Trophoblast cell (in vitro differentiated cells and primary cell): ENCODE measurements around the gene C16orf92.
A peak's percentile ranks its signal among the peaks of the same experiment; 100 is the strongest.

Experiments used
- DNase-seq, 2 donors: peaks; one replicate each; pipeline ENCODE4 v3.0.0-alpha.2; 2016
- H2AFZ ChIP-seq: 2 replicates; pipeline ENCODE4 v1.6.1; 2013; ENCODE audit warnings: low read length, moderate library complexity, mild to moderate bottlenecking; ENCODE audit not compliant: insufficient read depth, poor library complexity
- H2AK5ac ChIP-seq: 2 replicates; pipeline ENCODE4 v1.6.1; 2013; ENCODE audit warnings: mild to moderate bottlenecking, low read length
- H2BK120ac ChIP-seq: 2 replicates; pipeline ENCODE4 v1.6.1; 2013; ENCODE audit warnings: low read length, mild to moderate bottlenecking, moderate library complexity; ENCODE audit not compliant: insufficient read depth, poor library complexity
- H2BK12ac ChIP-seq: 2 replicates; pipeline ENCODE4 v1.6.1; 2013; ENCODE audit warnings: mild to moderate bottlenecking, low read length, moderate library complexity
- H2BK5ac ChIP-seq: 2 replicates; pipeline ENCODE4 v1.6.1; 2013; ENCODE audit warnings: low read length, low read depth, moderate library complexity, mild to moderate bottlenecking; ENCODE audit not compliant: poor library complexity
- H3K14ac ChIP-seq: 2 replicates; pipeline ENCODE4 v1.6.1; 2013; ENCODE audit warnings: mild to moderate bottlenecking, low read length
- H3K18ac ChIP-seq: 2 replicates; pipeline ENCODE4 v1.6.1; 2013; ENCODE audit warnings: mild to moderate bottlenecking, low read length
- H3K23ac ChIP-seq: 2 replicates; pipeline ENCODE4 v1.6.1; 2013; ENCODE audit warnings: low read length
- H3K27ac ChIP-seq: 2 replicates; pipeline ENCODE4 v1.5.1; 2013; ENCODE audit warnings: low read depth, mild to moderate bottlenecking, inconsistent platforms, low read length, moderate library complexity
- H3K27me3 ChIP-seq: 2 replicates; pipeline ENCODE4 v1.6.1; 2013; ENCODE audit warnings: inconsistent platforms, mild to moderate bottlenecking, low read length, moderate library complexity; ENCODE audit not compliant: insufficient read depth
- H3K36me3 ChIP-seq, 2 experiments: 1 replicate in 1 of 2; 2 replicates in 1 of 2; pipeline ENCODE4 v1.6.1; 2013; ENCODE audit warnings: low read length in 2 of 2, mild to moderate bottlenecking in 2 of 2, moderate library complexity in 1 of 2; ENCODE audit not compliant: insufficient read depth in 2 of 2, control insufficient read depth in 1 of 2
- H3K4ac ChIP-seq: 2 replicates; pipeline ENCODE4 v1.6.1; 2013; ENCODE audit warnings: low read depth, mild to moderate bottlenecking, low read length, moderate library complexity
- H3K4me1 ChIP-seq, 2 experiments: 1 replicate in 1 of 2; 2 replicates in 1 of 2; pipeline ENCODE4 v1.6.1; 2013; ENCODE audit warnings: low read length in 2 of 2, mild to moderate bottlenecking in 2 of 2, moderate library complexity in 1 of 2; ENCODE audit not compliant: insufficient read depth in 2 of 2, control insufficient read depth in 1 of 2
- H3K4me2 ChIP-seq: 2 replicates; pipeline ENCODE4 v1.6.1; 2013; ENCODE audit warnings: inconsistent platforms, mild to moderate bottlenecking, low read length, moderate library complexity
- H3K4me3 ChIP-seq: 2 replicates; pipeline ENCODE4 v1.5.1; 2013; ENCODE audit warnings: mild to moderate bottlenecking, low read depth, low read length, inconsistent platforms
- H3K79me1 ChIP-seq: one replicate; pipeline ENCODE4 v1.6.1; 2013; ENCODE audit warnings: low read length
- H3K79me2 ChIP-seq: 2 replicates; pipeline ENCODE4 v1.6.1; 2013; ENCODE audit warnings: low read length, mild to moderate bottlenecking; ENCODE audit not compliant: control insufficient read depth, insufficient read depth, poor library complexity
- H3K9ac ChIP-seq: 2 replicates; pipeline ENCODE4 v1.6.1; 2013; ENCODE audit warnings: mild to moderate bottlenecking, low read length
- H3K9me3 ChIP-seq: 2 replicates; pipeline ENCODE4 v1.6.1; 2013; ENCODE audit warnings: low read depth, mild to moderate bottlenecking, control low read depth, inconsistent platforms, low read length; ENCODE audit not compliant: insufficient read depth
- H4K12ac ChIP-seq: 2 replicates; pipeline ENCODE4 v1.6.1; 2013; ENCODE audit warnings: low read depth, mild to moderate bottlenecking, low read length, moderate library complexity
- H4K8ac ChIP-seq: 2 replicates; pipeline ENCODE4 v1.6.1; 2013; ENCODE audit warnings: low read depth, mild to moderate bottlenecking, low read length, moderate library complexity
- H4K91ac ChIP-seq: one replicate; pipeline ENCODE4 v1.6.1; 2013; ENCODE audit warnings: low read depth, mild to moderate bottlenecking, low read length, moderate library complexity
- whole genome bisulfite sequencing: extraction: QIAGEN DNeasy Blood & Tissue Kit; methylation state at CpG from one replicate; pipeline ENCODE4 v1.1.7; 2013; ENCODE audit warnings: missing lambda C conversion rate; ENCODE audit not compliant: insufficient read length, insufficient coverage; ENCODE audit errors: extremely low coverage; 5-methylcytosine and 5-hydroxymethylcytosine counted together

C16orf92 gene

GRCh38 chr16:29991571-29991904, 31.5 kb upstream of the C16orf92 start:
- H3K79me1 ChIP-seq: peaks cover 11% of the 10 kb centered on the region
- no peak overlapping the region for H3K14ac ChIP-seq
- no peak overlapping the region for H4K12ac ChIP-seq
- H4K8ac ChIP-seq: no peak overlapping the region
- DNase-seq: no peak
- H3K79me2 ChIP-seq: peaks cover 4% of the 10 kb centered on the region
- no CpG with 5 or more reads among the region's 5 CpGs for WGBS
- H3K4me2 ChIP-seq: no peak overlapping the region
- H2AFZ ChIP-seq: no peak overlapping the region
- H2BK12ac ChIP-seq: no peak overlapping the region
- H3K4me3 ChIP-seq: no peak overlapping the region
- no peak overlapping the region for H3K18ac ChIP-seq
- H2AK5ac ChIP-seq: no peak overlapping the region
- H3K27me3 ChIP-seq: no peaks in the 10 kb centered on the region
- H2BK120ac ChIP-seq: no peak overlapping the region
- H3K4me1 ChIP-seq: peaks cover 4 to 5% of the 10 kb centered on the region in 2 experiments
- no peak overlapping the region for H3K27ac ChIP-seq
- no peak overlapping the region for H3K9ac ChIP-seq
- no peak overlapping the region for H3K23ac ChIP-seq
- H3K4ac ChIP-seq: no peak overlapping the region
- no peak overlapping the region for H4K91ac ChIP-seq
- H3K36me3 ChIP-seq: peaks cover 62 to 64% of the 10 kb centered on the region in 2 experiments
- no peak overlapping the region for H2BK5ac ChIP-seq
- no peaks in the 10 kb centered on the region for H3K9me3 ChIP-seq

- Histone ChIP-seq H4K91ac (no peak overlapping the region), H2AFZ (no peak overlapping the region), H3K27ac (no peak overlapping the region), H4K8ac (no peak overlapping the region), H3K27me3 (no peaks in the 10 kb centered on the region), H2BK12ac (no peak overlapping the region), H3K9me3 (no peaks in the 10 kb centered on the region), H3K18ac (no peak overlapping the region), H3K9ac (no peak overlapping the region), H3K14ac (no peak overlapping the region), H3K79me1 (peaks cover 11% of the 10 kb centered on the region), H2BK5ac (no peak overlapping the region), H2BK120ac (no peak overlapping the region), H2AK5ac (no peak overlapping the region), H3K4me3 (no peak overlapping the region), H4K12ac (no peak overlapping the region), H3K4me1 (peaks cover 8 to 9% of the 10 kb centered on the region in 2 experiments), H3K4me2 (no peak overlapping the region), H3K4ac (no peak overlapping the region), H3K36me3 (peaks cover 53 to 55% of the 10 kb centered on the region in 2 experiments), H3K79me2 (peaks cover 7% of the 10 kb centered on the region), H3K23ac (no peak overlapping the region)
- DNase-seq: no peak
- WGBS: no CpG with 5 or more reads among the region's 7 CpGs
Measured at GRCh38 chr16:29992344-29992967, 30.5 kb upstream of the C16orf92 start.

- no CpG with 5 or more reads among the region's 25 CpGs for WGBS
- Histone ChIP-seq H2AK5ac (no peak overlapping the region), H3K27ac (no peak overlapping the region), H3K4me3 (no peak overlapping the region), H4K8ac (no peak overlapping the region), H3K4ac (no peak overlapping the region), H3K4me2 (no peak overlapping the region), H2AFZ (no peak overlapping the region), H3K9me3 (no peaks in the 10 kb centered on the region), H2BK12ac (no peak overlapping the region), H3K14ac (no peak overlapping the region), H3K9ac (no peak overlapping the region), H3K23ac (no peak overlapping the region), H2BK5ac (no peak overlapping the region), H3K4me1 (peaks cover 8 to 9% of the 10 kb centered on the region in 2 experiments), H3K79me1 (peaks cover 11% of the 10 kb centered on the region), H4K91ac (no peak overlapping the region), H3K79me2 (peaks cover 7% of the 10 kb centered on the region), H3K27me3 (no peaks in the 10 kb centered on the region), H3K36me3 (peaks cover 44 to 50% of the 10 kb centered on the region in 2 experiments), H3K18ac (no peak overlapping the region), H2BK120ac (no peak overlapping the region), H4K12ac (no peak overlapping the region)
- DNase-seq: no peak
Measured at GRCh38 chr16:29993191-29993902, 29.7 kb upstream of the C16orf92 start.

- H3K27me3 ChIP-seq: no peaks in the 10 kb centered on the region
- H3K14ac ChIP-seq: no peak overlapping the region
- no peak overlapping the region for H3K23ac ChIP-seq
- no CpG with 5 or more reads among the region's 9 CpGs for WGBS
- H2BK120ac ChIP-seq: no peak overlapping the region
- peaks cover 37 to 43% of the 10 kb centered on the region in 2 experiments for H3K36me3 ChIP-seq
- DNase-seq: no peak
- no peak overlapping the region for H3K27ac ChIP-seq
- H3K9ac ChIP-seq: no peak overlapping the region
- peak overlapping the region; percentile 82 for H3K4me2 ChIP-seq
- H2AFZ ChIP-seq: no peak overlapping the region
- H3K79me2 ChIP-seq: peaks cover 7% of the 10 kb centered on the region
- no peak overlapping the region for H2AK5ac ChIP-seq
- H3K79me1 ChIP-seq: peaks cover 11% of the 10 kb centered on the region
- no peak overlapping the region for H3K18ac ChIP-seq
- no peaks in the 10 kb centered on the region for H3K9me3 ChIP-seq
- H3K4ac ChIP-seq: no peak overlapping the region
- H3K4me3 ChIP-seq: no peak overlapping the region
- no peak overlapping the region for H2BK12ac ChIP-seq
- no peak overlapping the region for H2BK5ac ChIP-seq
- no peak overlapping the region for H4K91ac ChIP-seq
- H4K12ac ChIP-seq: no peak overlapping the region
- H4K8ac ChIP-seq: no peak overlapping the region
- H3K4me1 ChIP-seq: peaks cover 8 to 9% of the 10 kb centered on the region in 2 experiments
Measured at GRCh38 chr16:29993903-29994599, 28.9 kb upstream of the C16orf92 start.
